NCI-H510A (cell line): ENCODE measurements around the gene KIF18A.

Source experiments
- DNase-seq: peaks from one replicate; lab custom pipeline; 2025; lab: John Stamatoyannopoulos, UW

KIF18A gene

DNA sequence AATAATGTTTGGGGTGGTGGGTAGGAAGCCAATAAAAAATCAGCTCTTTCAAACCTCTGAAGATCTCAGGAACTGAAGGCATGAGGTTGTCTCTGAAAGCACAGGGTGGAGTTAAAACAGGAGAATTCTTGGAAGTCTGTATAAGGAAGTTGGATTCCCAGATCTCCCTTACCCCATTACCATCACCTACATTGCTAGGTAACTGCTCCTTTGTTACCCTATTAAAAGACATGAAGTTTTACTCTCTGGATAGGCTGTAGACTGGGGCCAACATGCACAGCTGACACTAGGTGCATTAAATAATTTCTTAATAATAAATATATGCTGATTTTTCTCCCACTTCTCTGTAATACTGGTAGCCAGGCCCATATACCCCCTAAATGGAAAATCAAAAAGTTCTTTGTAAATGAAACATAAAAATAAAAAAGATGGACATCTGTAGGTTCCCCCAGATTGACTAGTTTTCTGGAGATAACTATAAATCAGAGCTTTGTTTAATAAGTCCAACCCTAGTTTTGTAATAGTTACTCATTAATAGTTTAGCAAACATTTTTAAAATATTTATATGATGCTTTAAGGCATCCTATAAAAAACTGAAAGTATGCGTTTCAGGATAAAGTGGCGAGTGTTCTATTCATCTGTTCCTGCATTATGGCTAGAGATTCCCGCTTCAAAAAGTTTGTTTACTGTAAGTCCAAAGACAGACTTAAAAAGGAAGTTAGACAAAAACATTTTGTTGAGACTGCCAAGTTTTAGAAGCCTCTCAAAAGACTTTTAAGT, 63.8 kb downstream of the KIF18A start:
- no peak for DNase-seq

DNA sequence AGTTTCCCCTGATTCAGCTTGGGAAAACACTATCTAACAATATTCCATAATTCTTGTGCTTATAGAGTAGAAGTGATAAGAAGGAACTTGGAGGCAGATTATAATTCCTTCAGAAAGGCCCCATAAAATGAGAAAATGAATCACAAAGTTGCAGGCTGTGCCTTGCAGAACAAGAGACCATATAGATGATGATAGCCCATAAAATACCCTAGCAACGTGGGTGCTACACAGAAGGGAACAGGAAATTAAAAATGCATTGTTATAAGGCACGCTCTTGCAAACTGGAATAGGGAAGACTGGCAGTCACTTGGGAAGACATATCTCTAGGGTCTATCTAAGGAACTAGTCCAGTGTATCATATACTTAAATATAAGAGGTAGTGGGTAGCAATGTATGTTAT, 67.6 kb downstream of the KIF18A start:
- no peak for DNase-seq

DNA sequence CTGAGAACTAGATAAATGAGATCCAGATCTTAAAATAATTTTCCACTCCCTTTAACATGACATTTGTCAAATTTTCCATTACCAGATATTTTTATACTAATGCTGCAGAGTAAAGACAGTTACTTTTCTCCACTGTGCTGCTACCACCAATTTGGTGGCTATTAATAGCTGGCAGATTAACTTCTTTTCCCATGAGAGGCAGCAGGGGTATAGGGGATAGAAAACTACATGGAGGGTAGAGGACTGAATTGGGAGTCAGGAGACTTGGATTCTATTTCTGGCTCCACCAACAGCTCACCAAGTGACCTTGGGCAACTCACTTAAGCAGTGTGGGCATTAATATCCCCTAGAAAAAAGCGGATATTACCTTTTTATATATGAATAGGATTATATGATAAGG, 69.2 kb downstream of the KIF18A start:
- no peak for DNase-seq

DNA sequence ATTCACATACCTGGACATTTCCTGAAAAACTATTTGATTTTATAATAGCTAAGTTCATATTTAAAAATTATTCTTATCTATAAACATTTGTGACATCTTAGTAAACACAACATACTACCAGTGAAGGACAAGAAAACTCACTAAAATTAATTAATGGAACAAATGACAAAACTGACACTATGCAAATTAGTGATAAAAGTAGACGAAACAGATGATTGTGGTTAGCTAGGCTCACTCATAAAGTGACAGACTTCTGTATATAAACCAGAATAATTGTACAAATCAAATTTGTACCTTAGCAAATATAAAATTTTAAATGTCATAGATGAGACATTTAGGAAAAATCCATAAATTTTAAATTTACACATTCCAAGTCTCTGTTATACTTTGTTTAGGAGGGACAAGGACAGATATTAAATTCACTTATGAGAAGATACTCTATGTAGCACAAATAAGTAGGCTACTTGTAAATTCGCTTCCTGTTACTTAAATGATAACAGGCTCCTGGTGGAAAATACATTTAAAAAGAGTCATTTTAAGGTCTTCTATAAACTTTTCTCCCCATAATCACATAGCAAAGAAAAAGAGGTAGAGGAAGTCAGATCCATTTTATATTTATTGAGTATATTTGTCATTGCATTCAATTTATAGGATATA, 81.2 kb downstream of the KIF18A start:
- DNase-seq, result no peak

DNA sequence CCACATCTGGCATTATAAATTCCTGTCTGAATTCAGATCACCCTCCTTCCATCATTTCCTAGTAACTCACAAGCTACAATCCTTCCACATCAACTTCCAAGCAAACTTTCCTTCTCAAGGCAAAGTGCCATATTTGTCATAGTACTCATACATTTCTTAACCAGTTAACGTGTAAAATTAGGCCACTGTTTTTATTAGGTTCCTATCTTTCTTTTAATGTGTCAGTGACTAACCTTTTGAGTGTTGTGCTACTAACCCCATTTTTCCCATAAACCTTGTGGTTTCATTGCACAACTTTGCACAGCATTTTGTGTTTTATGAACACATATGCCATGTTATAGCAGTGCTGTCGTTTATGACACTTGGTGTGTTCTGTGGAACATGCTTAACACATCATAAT, 90.1 kb downstream of the KIF18A start:
- no peak for DNase-seq

DNA sequence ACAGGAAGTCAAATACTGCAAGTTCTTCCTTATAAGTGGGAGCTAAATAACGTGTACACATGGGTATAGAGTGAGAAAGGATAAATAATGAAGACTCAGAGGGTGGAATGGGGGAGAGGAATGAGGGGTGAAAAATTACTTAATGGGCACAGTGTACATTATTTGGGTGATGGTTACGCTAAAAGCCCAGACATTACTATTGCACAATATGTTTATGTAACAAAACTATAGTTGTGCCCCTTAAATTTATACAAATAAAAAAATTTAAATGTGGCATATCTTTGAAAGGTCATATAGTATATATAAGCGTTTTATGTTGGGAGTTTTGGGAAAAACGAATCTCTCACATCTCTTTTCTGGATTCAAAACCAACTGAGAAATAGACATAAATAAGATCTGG, 96.1 kb downstream of the KIF18A start:
- no peak for DNase-seq

DNA sequence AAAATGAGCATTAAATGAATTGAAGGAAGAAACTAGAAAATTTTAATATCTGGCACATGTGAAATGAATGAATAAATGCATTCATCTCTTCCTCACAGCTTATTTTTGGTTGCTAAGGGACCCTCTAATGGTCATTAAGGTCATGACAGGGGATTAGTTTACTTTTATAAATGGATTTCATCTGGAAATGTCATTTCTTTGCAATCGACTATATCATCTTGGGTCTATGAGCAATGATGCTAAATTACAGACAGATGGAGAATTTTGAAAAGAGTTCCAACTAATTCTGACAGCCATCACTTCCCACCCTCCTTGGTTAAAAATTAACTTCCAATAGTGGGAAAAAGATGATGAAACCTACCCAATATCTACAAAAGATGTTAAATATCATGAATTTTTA, 98.0 kb downstream of the KIF18A start:
- DNase-seq, result no peak

DNA sequence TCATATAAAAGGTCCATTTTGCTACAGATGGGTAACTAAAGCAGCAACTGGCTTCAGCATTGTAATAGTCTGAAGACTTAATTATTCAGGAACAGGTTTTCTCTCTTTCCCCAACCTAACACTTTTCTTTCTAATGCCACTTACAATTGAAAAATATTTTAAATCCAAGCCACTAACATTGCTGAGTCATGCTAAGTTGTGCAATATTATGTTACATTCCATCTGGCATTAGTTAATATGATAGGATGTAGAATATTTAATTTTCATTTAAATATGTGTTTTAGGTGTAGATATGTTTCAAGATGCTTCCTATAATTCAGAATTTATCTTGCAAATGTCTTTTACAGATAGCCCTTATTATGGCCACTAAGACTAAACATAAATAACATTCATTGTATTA, 98.6 kb downstream of the KIF18A start:
- DNase-seq, result no peak

DNA sequence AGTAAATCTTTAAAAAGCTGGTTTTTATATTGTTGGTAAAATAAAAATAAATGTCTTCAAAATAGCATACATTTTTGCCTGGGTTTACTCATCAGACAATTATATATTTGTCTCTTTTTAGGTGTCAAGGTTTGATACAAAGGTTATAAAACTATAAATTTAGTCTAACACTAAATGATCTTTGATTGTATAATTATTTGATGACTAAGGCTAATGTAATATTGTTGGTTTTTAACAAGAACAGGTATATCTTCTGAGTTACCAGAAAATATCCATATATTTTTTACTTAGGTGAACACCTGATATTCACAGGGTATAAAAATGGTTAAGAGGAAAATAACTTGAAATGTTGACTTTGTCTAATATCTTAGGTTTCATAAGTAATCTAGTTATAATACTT, 104.3 kb downstream of the KIF18A start:
- DNase-seq, result no peak

DNA sequence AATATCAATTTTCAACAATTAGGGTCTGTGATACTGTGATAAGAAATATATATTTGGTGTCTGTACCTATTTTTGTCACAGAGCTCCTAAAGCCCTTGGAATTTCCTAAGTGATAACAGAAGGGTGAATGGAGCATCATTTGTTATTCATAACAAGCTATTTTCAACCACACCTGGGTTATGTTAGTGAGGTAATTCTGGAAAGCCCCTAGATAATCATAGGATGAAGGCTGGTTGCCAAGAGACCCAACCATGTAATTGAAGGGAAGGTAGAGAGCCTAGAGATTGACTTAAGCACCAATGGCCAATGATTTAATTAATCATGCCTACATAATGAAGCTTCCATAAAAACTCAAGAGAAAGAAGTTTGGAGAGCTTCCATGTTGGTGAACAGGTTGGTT, 109.4 kb downstream of the KIF18A start:
- DNase-seq, result no peak

DNA sequence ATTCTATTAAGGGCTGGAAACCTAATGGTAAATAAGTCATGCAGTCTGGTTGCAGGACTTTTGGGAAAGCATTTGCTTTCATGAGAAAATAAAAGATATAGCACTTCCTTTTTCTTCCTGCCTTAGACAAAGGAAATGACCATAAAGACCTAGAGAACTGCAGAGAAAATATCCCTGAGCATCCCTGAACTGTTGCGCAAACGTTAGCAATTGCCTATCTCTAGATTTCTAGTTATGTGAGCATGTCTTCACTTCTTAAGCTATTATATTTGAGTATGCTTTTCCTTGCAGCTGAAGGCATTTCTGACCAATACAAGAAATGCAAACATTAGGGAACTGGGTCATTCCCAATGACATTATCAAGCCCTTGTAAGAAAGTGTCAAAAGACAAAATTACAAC, 110.6 kb downstream of the KIF18A start:
- DNase-seq, result no peak

DNA sequence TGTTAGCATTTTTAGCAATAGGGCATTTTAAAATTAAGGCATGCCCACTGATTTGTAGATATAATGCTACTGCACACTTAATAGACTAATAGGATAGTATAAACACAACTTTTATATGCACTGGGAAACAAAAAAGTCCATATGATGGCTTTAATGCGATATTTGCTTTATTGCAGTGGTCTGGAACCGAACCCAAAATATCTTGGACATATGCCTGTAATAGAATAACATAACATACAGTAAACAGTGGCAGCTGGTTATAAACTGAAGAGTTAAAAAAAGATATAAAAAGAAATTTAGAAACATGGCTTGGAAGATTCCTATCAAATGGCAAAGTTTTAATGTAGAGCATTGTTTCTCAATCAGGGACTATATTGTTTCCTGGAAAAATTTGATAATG, 111.9 kb downstream of the KIF18A start:
- DNase-seq, result no peak

DNA sequence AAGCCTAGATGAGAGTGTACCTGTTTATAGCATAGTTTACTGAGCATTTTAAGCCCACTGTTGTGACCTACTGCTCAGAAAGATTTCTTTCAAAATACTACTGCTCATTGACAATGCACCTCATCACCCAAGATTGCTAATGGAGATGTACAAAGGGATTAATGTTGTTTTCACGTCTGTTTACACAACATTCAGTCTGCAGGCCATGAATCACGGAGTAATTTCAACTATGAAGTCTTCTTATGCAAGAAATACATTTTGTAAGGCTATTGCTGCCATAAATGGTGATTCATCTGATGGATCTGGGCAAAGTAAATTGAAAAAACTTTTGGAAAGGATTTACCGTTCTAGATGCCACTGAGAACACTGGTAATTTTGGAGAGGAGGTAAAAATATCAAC, 112.9 kb downstream of the KIF18A start:
- DNase-seq, result no peak

DNA sequence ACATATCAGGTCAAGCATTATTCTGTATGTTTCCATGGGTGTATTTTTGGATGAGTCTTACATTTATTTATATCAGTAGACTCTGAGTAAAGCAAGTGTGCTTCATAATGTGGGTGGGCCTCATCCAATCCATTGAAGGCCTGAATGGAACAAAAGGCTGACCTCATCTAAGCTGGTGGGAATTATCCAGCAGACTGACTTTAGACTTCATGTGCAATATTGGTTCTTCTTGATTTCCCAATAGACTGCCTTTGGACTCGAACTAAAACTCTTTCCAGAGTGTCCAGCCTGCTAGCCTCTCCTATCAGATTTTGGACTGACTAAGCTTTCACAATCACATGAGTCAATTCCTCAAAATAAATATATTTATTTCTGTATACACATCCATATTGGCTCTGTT, 116.2 kb downstream of the KIF18A start:
- DNase-seq, result no peak

DNA sequence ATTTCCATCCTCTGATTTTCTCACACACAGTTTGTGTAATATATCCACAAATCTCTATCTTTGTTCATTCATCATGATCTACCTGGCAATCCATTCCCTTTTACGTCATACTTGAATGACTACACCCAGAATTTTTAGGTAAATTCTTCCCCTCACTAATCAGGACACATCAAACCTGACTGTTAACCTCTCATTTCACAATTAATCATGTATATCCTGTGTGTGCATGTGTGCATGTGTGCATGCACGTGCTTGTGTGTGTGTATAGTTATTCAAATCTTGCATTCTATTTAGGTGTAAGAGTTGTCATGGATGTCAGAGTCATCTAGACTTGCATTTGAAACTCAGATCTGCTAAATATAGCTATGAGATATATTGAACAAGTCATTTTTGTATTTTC, 130.4 kb downstream of the KIF18A start:
- DNase-seq, result no peak

DNA sequence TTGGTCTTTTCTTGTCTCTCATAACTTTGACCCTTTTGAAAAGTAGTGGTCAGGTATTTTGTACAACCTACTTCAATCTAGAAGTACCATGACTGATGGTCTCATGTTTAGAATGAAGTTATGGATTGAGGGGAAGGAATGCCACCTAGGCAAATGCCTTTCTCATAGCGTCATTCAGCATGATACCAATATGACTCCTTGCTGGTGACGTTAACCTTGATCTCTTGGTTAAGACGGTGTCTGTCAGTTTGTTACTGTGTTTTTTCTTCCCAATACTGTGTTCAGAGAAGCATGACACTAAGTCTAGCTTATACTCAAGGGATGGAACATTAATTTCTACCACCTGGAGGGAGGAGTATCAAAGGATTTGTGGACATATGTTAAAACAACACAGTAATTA, 130.9 kb downstream of the KIF18A start:
- DNase-seq, result no peak

DNA sequence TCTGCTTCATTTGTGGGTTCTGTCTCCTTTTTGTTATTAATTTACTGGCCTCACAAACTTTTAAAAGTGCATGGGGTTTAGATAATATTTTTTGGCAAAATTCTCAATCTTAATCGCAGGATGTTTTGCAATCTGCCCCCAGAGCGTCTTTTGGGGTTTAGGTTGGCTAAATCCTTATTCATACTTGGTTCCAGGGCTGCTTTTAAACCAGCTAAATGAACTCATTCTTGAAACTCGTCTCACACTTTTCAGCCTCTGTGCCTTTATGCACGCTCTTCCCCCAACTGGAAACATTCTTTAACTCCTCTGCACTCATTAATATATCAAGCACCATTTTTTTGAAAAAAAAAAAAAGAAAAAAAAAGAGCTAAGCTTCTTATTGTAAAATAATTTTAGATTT, 131.7 kb downstream of the KIF18A start:
- no peak for DNase-seq

DNA sequence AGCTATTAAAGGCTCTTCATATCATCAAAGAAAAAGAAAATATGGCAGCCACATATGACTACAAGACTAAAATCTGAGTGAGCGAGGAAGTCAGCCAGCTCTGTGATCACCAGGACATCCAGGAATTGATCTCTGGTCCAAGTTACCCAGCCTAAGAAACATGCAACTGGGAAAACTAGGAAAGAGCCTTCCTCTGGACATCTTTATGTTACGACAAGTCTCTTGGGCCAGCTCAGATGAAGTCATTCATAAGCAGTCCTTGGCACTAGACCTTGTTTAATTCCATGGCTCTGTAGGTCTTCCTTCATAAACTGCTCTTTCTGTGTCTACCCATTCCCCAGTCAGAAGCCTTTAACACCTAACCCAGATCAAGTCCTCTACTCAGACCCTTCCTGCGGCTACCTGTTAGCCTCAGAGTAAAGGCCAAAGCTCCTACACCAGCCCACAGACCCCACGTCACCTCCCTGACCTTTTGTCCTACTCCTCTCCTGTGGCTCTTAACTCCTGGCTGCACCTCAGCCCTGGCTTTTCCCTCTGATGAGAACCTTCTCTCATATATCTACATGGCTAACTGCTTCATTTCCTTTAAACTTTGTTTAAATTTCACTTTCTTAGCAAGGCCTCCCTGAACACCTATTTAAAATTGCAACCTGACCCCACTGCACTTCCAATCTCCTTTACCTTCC, 134.0 kb downstream of the KIF18A start:
- no peak for DNase-seq

DNA sequence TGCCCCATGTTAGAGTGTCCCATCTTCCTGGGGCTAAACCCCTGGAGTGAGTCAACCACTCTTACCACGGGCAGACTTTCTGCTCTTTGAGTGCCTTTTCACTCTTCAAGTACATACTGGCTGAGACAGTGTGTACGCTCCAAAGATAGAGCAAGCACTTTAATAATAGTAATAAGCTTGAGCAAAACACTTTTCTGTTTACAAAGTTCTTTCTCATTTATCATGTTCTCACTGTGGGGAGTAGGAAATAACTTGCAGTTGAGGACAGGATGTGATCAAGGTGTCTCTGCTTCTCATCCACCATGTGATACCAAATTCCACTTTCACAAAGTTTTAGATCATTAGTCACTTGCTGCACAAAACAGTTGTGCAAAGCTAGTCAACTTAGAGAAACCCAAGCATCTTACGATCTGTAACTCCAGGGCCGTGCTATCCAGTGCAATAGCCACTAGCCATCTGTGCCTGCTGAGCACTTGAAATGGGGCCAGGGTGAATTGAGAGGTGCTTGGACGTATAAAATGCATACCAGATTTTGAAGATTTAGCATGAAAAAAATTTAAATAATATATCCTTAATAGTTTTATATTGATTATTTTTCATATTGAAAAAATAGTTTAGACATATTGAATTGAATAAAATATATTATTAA, 135.3 kb downstream of the KIF18A start:
- DNase-seq, result no peak

DNA sequence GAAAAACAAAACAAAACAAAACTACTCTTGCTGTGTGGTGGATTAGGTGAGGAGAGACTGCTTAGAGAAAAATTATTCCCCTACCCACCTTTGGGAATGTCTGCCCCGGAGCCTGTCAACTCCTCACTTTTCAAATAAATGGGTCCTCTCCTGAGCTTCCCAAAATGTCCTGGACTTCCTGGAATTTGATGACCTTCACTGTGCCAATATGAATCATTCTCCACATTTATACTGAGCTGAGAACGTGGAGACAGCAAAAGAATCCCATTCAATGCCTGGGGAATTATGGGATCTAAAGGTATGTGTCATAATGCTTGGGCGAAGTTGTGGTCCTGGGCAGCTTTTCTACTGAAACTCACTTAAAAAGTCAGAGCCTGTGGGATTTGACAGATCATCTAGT, 136.8 kb downstream of the KIF18A start:
- no peak for DNase-seq
